Nephron (organoid): ENCODE results near the gene OTX1.

Source experiments
- H3K27ac Mint-ChIP-seq, 3 experiments: 2 replicates each; pipeline ENCODE4 v1.8.0; 2020; ENCODE audit warnings: mixed read lengths in 3 of 3, mild to moderate bottlenecking in 2 of 3, moderate library complexity in 1 of 3
- H3K27me3 Mint-ChIP-seq: 2 replicates; pipeline ENCODE4 v1.8.0; 2021; ENCODE audit warnings: low read depth, mild to moderate bottlenecking, moderate library complexity, mixed read lengths
- H3K36me3 Mint-ChIP-seq: 2 replicates; pipeline ENCODE4 v1.8.0; 2020; ENCODE audit warnings: low read depth, mixed read lengths
- H3K4me1 Mint-ChIP-seq: 2 replicates; pipeline ENCODE4 v1.8.0; 2020; ENCODE audit warnings: mixed read lengths
- H3K4me3 Mint-ChIP-seq, 3 experiments: 2 replicates each; pipeline ENCODE4 v1.8.0; 2020; ENCODE audit warnings: mild to moderate bottlenecking in 3 of 3, mixed read lengths in 3 of 3, moderate library complexity in 2 of 3
- H3K9me3 Mint-ChIP-seq: 2 replicates; pipeline ENCODE4 v1.8.0; 2020; ENCODE audit warnings: mixed read lengths
- TF ChIP-seq, protein P1 (sequence below), 3 experiments: fragments of 200-600 bp; sonication (generic); IDR thresholded peaks; one replicate each; pipeline ENCODE4 v1.5.0; 2021; ENCODE audit warnings: antibody characterized with exemption in 3 of 3; ENCODE audit not compliant: unreplicated experiment in 3 of 3

Gene OTX1

DNA sequence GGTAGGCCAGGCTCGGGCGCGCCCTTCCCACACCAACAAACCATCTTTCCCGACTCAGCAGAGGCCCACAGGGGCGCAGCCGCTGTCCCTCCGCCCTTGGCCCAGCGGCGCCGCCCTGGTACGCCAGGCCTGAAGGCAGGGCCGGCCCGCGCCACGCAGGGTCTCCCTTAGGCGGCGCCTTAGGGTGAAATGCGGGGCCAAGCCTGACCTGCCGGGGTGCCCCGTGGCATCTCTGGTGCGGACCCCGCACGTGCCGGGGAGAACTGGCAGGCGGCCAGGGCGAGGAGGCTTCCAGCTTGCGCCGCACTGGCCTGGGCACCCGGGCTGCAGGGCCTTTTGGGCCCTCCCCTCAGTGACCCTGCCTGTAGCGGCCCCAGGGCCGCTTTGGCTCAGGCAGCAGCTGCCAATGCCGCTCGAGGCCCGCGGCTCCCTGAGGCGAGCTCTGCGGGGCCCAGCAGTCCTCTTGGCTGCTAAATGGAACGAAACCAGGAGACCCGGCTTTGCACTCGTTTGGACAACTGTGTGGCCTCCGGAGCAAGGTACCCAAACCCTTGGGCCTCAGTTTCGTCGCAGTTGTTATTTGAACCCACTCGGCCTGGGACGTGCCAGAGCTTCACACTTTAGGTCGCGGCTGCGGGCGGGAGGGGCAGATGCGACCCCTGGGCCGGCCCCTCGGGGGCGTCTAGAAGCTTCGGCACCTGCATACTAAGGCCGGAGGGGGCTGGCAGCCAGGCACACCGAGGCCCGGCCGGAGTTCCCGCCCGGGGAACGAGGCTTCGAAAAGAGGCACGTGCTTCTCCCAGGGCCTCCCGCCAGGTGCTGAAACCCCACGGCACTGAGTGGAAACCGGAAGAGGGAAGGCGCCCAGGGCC lies 8.5 kb downstream of the OTX1 start:
- H3K4me1 Mint-ChIP-seq: peaks cover 49% of the 10 kb centered on the region
- peaks cover 99% of the 10 kb centered on the region for H3K27me3 Mint-ChIP-seq
- peaks cover 4% of the 10 kb centered on the region for H3K9me3 Mint-ChIP-seq

GRCh38 chr2:63059793-63060471 lies 9.3 kb downstream of the OTX1 start:
- H3K9me3 Mint-ChIP-seq: peaks cover 4% of the 10 kb centered on the region
- peaks cover 99% of the 10 kb centered on the region for H3K27me3 Mint-ChIP-seq
- H3K4me1 Mint-ChIP-seq: peaks cover 41% of the 10 kb centered on the region
- TF ChIP-seq, protein P1, sequence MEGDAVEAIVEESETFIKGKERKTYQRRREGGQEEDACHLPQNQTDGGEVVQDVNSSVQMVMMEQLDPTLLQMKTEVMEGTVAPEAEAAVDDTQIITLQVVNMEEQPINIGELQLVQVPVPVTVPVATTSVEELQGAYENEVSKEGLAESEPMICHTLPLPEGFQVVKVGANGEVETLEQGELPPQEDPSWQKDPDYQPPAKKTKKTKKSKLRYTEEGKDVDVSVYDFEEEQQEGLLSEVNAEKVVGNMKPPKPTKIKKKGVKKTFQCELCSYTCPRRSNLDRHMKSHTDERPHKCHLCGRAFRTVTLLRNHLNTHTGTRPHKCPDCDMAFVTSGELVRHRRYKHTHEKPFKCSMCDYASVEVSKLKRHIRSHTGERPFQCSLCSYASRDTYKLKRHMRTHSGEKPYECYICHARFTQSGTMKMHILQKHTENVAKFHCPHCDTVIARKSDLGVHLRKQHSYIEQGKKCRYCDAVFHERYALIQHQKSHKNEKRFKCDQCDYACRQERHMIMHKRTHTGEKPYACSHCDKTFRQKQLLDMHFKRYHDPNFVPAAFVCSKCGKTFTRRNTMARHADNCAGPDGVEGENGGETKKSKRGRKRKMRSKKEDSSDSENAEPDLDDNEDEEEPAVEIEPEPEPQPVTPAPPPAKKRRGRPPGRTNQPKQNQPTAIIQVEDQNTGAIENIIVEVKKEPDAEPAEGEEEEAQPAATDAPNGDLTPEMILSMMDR (IDR thresholded peaks at IDR 0.05; ENCODE audit: unreplicated experiment in 3 of 3): no peak
- no peaks in the 10 kb centered on the region for H3K36me3 Mint-ChIP-seq
- H3K27ac Mint-ChIP-seq: no peak overlapping the region
- H3K4me3 Mint-ChIP-seq: peak overlapping the region in 2 of 3 experiments; percentile 8 to 55

More for the DNA sequence above, 8.5 kb downstream of the OTX1 start:
- TF ChIP-seq, protein P1 (IDR thresholded peaks at IDR 0.05; ENCODE audit: unreplicated experiment in 3 of 3): no peak
- peak overlapping the region in 1 of 3 experiments; percentile 62 for H3K4me3 Mint-ChIP-seq
- no peak overlapping the region for H3K27ac Mint-ChIP-seq
- H3K36me3 Mint-ChIP-seq: no peaks in the 10 kb centered on the region

GRCh38 chr2:63060472-63060991 lies 9.9 kb downstream of the OTX1 start:
- peaks cover 99% of the 10 kb centered on the region for H3K27me3 Mint-ChIP-seq
- H3K27ac Mint-ChIP-seq: no peak overlapping the region
- peaks cover 39% of the 10 kb centered on the region for H3K4me1 Mint-ChIP-seq
- peaks cover 4% of the 10 kb centered on the region for H3K9me3 Mint-ChIP-seq
- TF ChIP-seq, protein P1 (IDR thresholded peaks at IDR 0.05; ENCODE audit: unreplicated experiment in 3 of 3): no peak
- no peak overlapping the region for H3K4me3 Mint-ChIP-seq
- H3K36me3 Mint-ChIP-seq: no peaks in the 10 kb centered on the region

DNA sequence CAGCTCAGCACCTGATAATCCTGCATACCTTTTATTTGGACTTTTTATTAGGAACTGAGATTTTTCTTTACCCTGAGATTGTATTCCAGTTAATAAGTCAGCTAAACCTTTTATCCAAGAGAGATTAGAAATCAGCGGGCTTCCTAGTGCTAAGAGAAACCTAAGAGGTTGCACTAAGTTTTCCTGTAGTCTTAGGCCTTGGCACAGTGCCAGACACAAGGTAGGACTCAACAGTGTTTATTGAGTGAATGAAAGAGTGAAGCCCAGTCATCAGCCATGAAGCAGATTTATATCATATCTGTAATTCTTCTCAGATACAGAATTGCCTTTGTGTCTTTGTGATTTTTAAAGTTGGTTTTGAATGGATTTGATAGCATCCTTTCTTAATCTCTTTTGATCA lies 13.6 kb downstream of the OTX1 start:
- peaks cover 90% of the 10 kb centered on the region for H3K27me3 Mint-ChIP-seq
- TF ChIP-seq, protein P1 (IDR thresholded peaks at IDR 0.05; ENCODE audit: unreplicated experiment in 3 of 3): no peak
- H3K9me3 Mint-ChIP-seq: peaks cover 4% of the 10 kb centered on the region
- H3K4me1 Mint-ChIP-seq: peaks cover 7% of the 10 kb centered on the region
- H3K4me3 Mint-ChIP-seq: no peak overlapping the region
- no peak overlapping the region for H3K27ac Mint-ChIP-seq
- no peaks in the 10 kb centered on the region for H3K36me3 Mint-ChIP-seq

DNA sequence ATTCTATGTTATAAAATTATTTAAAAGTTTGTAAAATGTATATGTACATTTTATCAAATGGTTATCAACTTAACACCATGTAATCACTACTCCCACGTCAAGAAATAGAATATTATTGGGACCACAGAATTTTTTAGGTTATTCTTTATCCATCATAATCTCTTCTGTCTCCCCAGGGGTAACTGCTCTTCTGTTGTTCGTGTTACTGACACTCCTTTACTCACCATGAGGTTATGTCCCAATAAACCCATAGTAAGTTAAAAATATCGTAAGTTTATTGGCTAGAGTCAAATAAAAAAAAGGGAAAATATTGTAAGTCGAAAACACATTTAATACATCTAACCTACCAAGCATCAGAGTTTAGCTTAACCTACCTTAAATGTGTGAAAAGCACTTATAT lies 14.0 kb downstream of the OTX1 start:
- Mint-ChIP-seq H3K27ac (no peak overlapping the region), H3K27me3 (peaks cover 87% of the 10 kb centered on the region), H3K36me3 (no peaks in the 10 kb centered on the region), H3K9me3 (peaks cover 4% of the 10 kb centered on the region), H3K4me3 (no peak overlapping the region), H3K4me1 (peaks cover 7% of the 10 kb centered on the region)
- TF ChIP-seq, protein P1 (IDR thresholded peaks at IDR 0.05; ENCODE audit: unreplicated experiment in 3 of 3): no peak
